Activated CD4-positive, CD25-positive, alpha-beta regulatory T cell treated with anti-CD3 and anti-CD28 coated beads, Interleukin-2, amount 50 U/mL, for 24 hours (primary cell): ENCODE measurements around the gene RBM8A.
A peak's percentile ranks its signal among the peaks of the same experiment; 100 is the strongest.

Experiments
- ATAC-seq, 2 donors: fragments of 150-1000 bp; cut with Tn5 transposase; one replicate each; pipeline ENCODE4 v1.10.0; 2021; ENCODE audit warnings: mild to moderate bottlenecking in 1 of 2, moderate library complexity in 1 of 2

Gene RBM8A

GRCh38 chr1:145912128-145912641 lies 15.1 kb downstream of the RBM8A start:
- no peak for ATAC-seq

GRCh38 chr1:145908653-145909052 lies 18.6 kb downstream of the RBM8A start:
- no peak for ATAC-seq

GRCh38 chr1:145906954-145907753 lies 20.1 kb downstream of the RBM8A start:
- ATAC-seq = no peak

- no peak for ATAC-seq
Measured at GRCh38 chr1:145901312-145902021, 25.8 kb downstream of the RBM8A start.

GRCh38 chr1:145898756-145899155 lies 28.5 kb downstream of the RBM8A start:
- no peak for ATAC-seq

GRCh38 chr1:145897969-145898368 lies 29.3 kb downstream of the RBM8A start:
- no peak for ATAC-seq

GRCh38 chr1:145895471-145895870 lies 31.8 kb downstream of the RBM8A start:
- no peak for ATAC-seq

GRCh38 chr1:145893306-145894055 lies 33.8 kb downstream of the RBM8A start:
- ATAC-seq = no peak

- no peak for ATAC-seq
Measured at GRCh38 chr1:145892486-145893087, 34.7 kb downstream of the RBM8A start.

- peak in 1 of 2 donors; percentile 56 for ATAC-seq
Measured at GRCh38 chr1:145891587-145892485, 35.4 kb downstream of the RBM8A start.

GRCh38 chr1:145891143-145891542 lies 36.1 kb downstream of the RBM8A start:
- ATAC-seq = no peak

GRCh38 chr1:145889722-145890121 lies 37.6 kb downstream of the RBM8A start:
- ATAC-seq = no peak

GRCh38 chr1:145887631-145888030 lies 39.7 kb downstream of the RBM8A start:
- no peak for ATAC-seq

GRCh38 chr1:145886816-145887215 lies 40.5 kb downstream of the RBM8A start:
- ATAC-seq = no peak

- ATAC-seq = no peak
Measured at GRCh38 chr1:145886390-145886789, 40.9 kb downstream of the RBM8A start.

GRCh38 chr1:145885738-145886287 lies 41.5 kb downstream of the RBM8A start, which contains the start of gene ANKRD35:
TSS of gene ANKRD35 (minus strand) at chr1:145885866. CDS start at chr1:145885758, 108 bp downstream.
- ATAC-seq = peak; percentile 100

- ATAC-seq = no peak
Measured at GRCh38 chr1:145884675-145885074, 42.6 kb downstream of the RBM8A start.

- no peak for ATAC-seq
Measured at GRCh38 chr1:145879775-145880174, 47.5 kb downstream of the RBM8A start.

GRCh38 chr1:145878724-145879123 lies 48.6 kb downstream of the RBM8A start:
- no peak for ATAC-seq

- ATAC-seq = no peak
Measured at GRCh38 chr1:145877923-145878486, 49.3 kb downstream of the RBM8A start.

GRCh38 chr1:145874646-145875045 lies 52.6 kb downstream of the RBM8A start:
- no peak for ATAC-seq
